ENCODE data around the gene LHX4. TPM values are rescaled to one million over a fixed set of nuclear protein-coding genes. Genes with fewer than 3 reads are reported as not detected.

LHX4 gene
- total RNA-seq, 2 donors from 2014 or later, result not detected

- 88 to 99% methylated on average over 4 to 5 of the region's 5 CpGs for WGBS, 2 donors
- intact Hi-C loops (cut with DNase I), result no loop called here
- Histone ChIP-seq H3K4me3 (no peak overlapping the region), H3K4me1 (no peaks in the 10 kb centered on the region), H3K27me3 (no peaks in the 10 kb centered on the region), H3K36me3 (replicated peaks in 1 of 2; ENCODE audit: insufficient read depth in 1 of 2, low read depth in 2 of 2) (peaks cover 0 to 20% of the 10 kb centered on the region in 2 donors), H3K27ac (no peak overlapping the region), H3K9me3 (no peaks in the 10 kb centered on the region)
- no peak for DNase-seq
- no peak for TF ChIP-seq POLR2A (IDR thresholded peaks at IDR 0.05)
- TF ChIP-seq CTCF (IDR thresholded peaks at IDR 0.05), result no peak
- no peak for ATAC-seq
These were observed 42.4 kb upstream of the LHX4 start for GRCh38 chr1:180187626-180188025.

- no peak overlapping the region for H3K27ac ChIP-seq
- DNase-seq (peak; percentile 45 to 60 (median 55)), ATAC-seq (peak; percentile 49)
- H3K4me1 ChIP-seq, result no peaks in the 10 kb centered on the region
- peaks cover 0 to 20% of the 10 kb centered on the region in 2 donors for H3K36me3 ChIP-seq (replicated peaks in 1 of 2; ENCODE audit: insufficient read depth in 1 of 2, low read depth in 2 of 2)
- TF ChIP-seq CTCF (IDR thresholded peaks at IDR 0.05) (peak in 6 of 7 experiments; percentile 35 to 61 (median 48)), POLR2A (IDR thresholded peaks at IDR 0.05) (no peak)
- no peak overlapping the region for H3K4me3 ChIP-seq
- no peaks in the 10 kb centered on the region for H3K9me3 ChIP-seq
- H3K27me3 ChIP-seq, result no peaks in the 10 kb centered on the region
- intact Hi-C loops (cut with DNase I), result no loop called here
- WGBS, 2 donors, result 45 to 56% methylated on average over 5 to 8 of the region's 8 CpGs
These were observed 42.0 kb upstream of the LHX4 start for GRCh38 chr1:180188091-180188506.

GRCh38 chr1:180188684-180189175 lies 41.3 kb upstream of the LHX4 start:
- intact Hi-C loops (cut with DNase I), result no loop called here
- peaks cover 0 to 20% of the 10 kb centered on the region in 2 donors for H3K36me3 ChIP-seq (replicated peaks in 1 of 2; ENCODE audit: insufficient read depth in 1 of 2, low read depth in 2 of 2)
- DNase-seq (no peak), ATAC-seq (no peak)
- no peak overlapping the region for H3K27ac ChIP-seq
- TF ChIP-seq CTCF (IDR thresholded peaks at IDR 0.05) (no peak), POLR2A (IDR thresholded peaks at IDR 0.05) (no peak)
- no peaks in the 10 kb centered on the region for H3K4me1 ChIP-seq
- no peaks in the 10 kb centered on the region for H3K9me3 ChIP-seq
- H3K4me3 ChIP-seq, result no peak overlapping the region
- no peaks in the 10 kb centered on the region for H3K27me3 ChIP-seq
- 83 to 90% methylated on average over 6 to 8 of the region's 8 CpGs for WGBS, 2 donors

GRCh38 chr1:180190091-180190490 lies 40.0 kb upstream of the LHX4 start:
- WGBS, 2 donors, result 86 to 87% methylated on average over 5 of the region's 5 CpGs
- Histone ChIP-seq H3K27ac (no peak overlapping the region), H3K27me3 (no peaks in the 10 kb centered on the region), H3K9me3 (no peaks in the 10 kb centered on the region), H3K4me3 (no peak overlapping the region), H3K4me1 (no peaks in the 10 kb centered on the region), H3K36me3 (replicated peaks in 1 of 2; ENCODE audit: insufficient read depth in 1 of 2, low read depth in 2 of 2) (peaks cover 0 to 19% of the 10 kb centered on the region in 2 donors)
- TF ChIP-seq POLR2A (IDR thresholded peaks at IDR 0.05) (no peak), CTCF (IDR thresholded peaks at IDR 0.05) (no peak)
- DNase-seq, result no peak
- no peak for ATAC-seq
- intact Hi-C loops (cut with DNase I), result no loop called here

- no peaks in the 10 kb centered on the region for H3K27me3 ChIP-seq
- H3K9me3 ChIP-seq, result no peaks in the 10 kb centered on the region
- TF ChIP-seq POLR2A (IDR thresholded peaks at IDR 0.05), result no peak
- TF ChIP-seq CTCF (IDR thresholded peaks at IDR 0.05), result no peak
- H3K27ac ChIP-seq, result no peak overlapping the region
- H3K4me1 ChIP-seq, result no peaks in the 10 kb centered on the region
- DNase-seq (no peak), ATAC-seq (no peak)
- intact Hi-C loops (cut with DNase I), result no loop called here
- H3K36me3 ChIP-seq (replicated peaks in 1 of 2; ENCODE audit: insufficient read depth in 1 of 2, low read depth in 2 of 2), result peaks cover 0 to 15% of the 10 kb centered on the region in 2 donors
- H3K4me3 ChIP-seq, result no peak overlapping the region
- WGBS, 2 donors, result 86 to 95% methylated on average over 7 of the region's 7 CpGs
These were observed 37.9 kb upstream of the LHX4 start for GRCh38 chr1:180192172-180192571.

Measured in body of pancreas (tissue), 4 donors.